ENCODE data around the gene MAG.

DNA sequence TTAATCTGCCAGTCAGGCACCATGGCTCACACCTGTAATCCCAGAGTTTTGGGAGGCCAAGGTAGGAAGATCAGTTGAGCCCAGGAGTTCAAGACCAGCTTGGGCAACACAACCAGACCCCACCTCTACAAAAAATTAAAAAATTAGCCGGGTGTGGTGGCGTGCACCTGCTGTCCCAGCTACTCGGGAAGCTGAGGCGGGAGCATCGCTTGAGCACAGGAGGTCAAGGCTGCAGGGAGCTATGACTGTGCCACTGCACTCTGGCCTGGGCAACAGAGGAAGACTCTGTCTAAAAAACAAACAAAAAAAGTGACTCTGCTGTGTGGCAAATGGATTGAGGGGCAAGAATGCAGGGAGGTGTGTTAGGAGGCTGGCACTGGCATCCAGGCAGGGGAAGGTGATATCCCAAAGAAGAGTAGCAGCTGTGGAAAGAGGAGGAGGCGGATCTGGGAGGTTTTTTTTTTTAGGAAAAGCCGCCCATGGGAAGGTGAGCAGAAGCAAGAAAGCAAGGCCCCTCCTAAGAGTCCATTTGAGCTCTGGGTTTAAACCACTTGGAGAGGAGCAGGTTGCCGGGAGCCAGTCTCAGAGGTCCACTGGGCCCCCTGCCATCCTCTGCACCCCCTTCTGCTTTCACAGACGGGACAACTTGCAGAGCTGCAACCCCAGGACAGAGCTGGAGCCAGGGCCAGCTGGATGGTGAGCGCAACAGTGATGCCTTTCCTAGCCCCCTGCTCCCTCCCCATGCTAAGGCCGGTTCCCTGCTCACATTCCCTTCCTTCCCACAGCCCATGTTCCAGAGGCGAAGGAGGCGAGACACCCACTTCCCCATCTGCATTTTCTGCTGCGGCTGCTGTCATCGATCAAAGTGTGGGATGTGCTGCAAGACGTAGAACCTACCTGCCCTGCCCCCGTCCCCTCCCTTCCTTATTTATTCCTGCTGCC, 7.5 kb upstream of the MAG start:
- TF ChIP-seq, protein P1, sequence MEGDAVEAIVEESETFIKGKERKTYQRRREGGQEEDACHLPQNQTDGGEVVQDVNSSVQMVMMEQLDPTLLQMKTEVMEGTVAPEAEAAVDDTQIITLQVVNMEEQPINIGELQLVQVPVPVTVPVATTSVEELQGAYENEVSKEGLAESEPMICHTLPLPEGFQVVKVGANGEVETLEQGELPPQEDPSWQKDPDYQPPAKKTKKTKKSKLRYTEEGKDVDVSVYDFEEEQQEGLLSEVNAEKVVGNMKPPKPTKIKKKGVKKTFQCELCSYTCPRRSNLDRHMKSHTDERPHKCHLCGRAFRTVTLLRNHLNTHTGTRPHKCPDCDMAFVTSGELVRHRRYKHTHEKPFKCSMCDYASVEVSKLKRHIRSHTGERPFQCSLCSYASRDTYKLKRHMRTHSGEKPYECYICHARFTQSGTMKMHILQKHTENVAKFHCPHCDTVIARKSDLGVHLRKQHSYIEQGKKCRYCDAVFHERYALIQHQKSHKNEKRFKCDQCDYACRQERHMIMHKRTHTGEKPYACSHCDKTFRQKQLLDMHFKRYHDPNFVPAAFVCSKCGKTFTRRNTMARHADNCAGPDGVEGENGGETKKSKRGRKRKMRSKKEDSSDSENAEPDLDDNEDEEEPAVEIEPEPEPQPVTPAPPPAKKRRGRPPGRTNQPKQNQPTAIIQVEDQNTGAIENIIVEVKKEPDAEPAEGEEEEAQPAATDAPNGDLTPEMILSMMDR (IDR thresholded peaks at IDR 0.05) = no peak
- no peak for TF ChIP-seq POLR2A (IDR thresholded peaks at IDR 0.05; ENCODE audit: low read depth)

Data from esophagus muscularis mucosa (tissue), 3 donors.